Stimulated activated CD4-positive, alpha-beta T cell treated with anti-CD3 and anti-CD28 coated beads, Interleukin-1b, Interleukin-23, amount 100 ng/mL, for 24 hours (primary cell): Measurements from ENCODE around the gene PTPRM.

Experiments used
- DNase-seq, 4 experiments: peaks; one replicate each; pipeline ENCODE4 v3.0.0-alpha.2; 2020; ENCODE audit warnings: low read depth in 4 of 4, low spot score in 1 of 4

The PTPRM gene

DNA sequence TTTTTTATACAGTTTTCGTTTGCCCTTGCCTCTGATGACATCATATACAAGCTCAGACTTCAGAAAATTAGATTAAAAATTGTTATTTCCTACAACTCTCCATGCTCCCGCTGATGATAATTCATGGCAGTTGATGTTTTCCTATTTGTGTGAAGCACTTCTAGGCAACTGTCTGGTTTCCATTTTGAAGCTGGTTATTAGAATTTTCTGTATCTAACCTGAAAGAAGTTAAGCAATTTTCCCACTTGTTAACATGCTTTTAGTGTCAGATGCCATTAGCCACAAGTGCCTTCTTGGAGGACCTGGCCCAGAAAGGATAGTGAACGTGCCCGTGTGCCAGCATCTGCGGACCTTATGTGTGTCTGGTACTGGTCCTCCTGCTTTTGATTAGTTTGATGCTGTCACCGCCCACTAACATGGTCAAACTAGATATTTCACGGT is 694.6 kb downstream of the PTPRM start:
- no peak for DNase-seq

GRCh38 chr18:8262221-8262620 is 695.1 kb downstream of the PTPRM start:
- no peak for DNase-seq

- no peak for DNase-seq
Measured at GRCh38 chr18:8264116-8264515, 697.0 kb downstream of the PTPRM start.

GRCh38 chr18:8264861-8265411 is 697.8 kb downstream of the PTPRM start:
- no peak for DNase-seq

DNA sequence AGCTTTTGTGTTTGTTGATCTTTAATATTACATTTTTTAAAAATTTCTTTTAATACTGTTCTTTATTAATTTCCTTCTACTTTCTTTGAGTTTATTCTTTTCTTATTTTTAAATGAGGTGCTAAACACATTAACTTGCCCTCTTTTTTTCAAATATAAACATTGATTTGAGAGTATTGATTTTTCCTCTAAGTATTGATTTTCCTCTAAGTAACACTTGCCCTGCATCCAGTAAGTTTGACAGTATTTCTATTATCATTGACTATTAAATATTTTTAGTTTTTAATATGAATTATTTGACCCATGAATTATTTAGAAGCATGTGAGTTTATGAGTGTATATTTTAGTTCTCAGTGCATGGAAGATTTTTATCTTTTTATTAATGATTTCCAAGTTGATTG is 705.1 kb downstream of the PTPRM start:
- DNase-seq: no peak

DNA sequence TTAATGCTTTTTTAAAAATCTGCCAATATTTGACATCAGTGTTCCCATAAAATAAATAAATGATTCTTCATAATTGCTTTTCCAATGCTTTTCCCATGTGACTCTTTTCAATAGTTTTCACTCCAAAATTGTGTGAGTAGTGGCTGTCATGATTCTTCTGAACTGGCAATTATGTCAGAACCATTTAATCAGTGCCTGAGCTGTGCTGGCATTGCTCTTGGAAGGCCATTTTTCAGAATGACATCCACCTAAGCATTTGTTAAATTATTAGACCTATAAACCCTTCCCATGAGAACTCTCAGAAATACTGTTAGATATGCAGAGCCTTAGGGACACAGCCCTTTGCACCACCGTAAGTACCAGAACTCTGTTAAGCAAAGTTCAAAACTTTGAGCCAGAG is 707.3 kb downstream of the PTPRM start:
- DNase-seq: no peak

- DNase-seq: no peak
Measured at GRCh38 chr18:8276406-8276805, 709.3 kb downstream of the PTPRM start.

- no peak for DNase-seq
Measured at GRCh38 chr18:8277270-8277669, 710.2 kb downstream of the PTPRM start.

GRCh38 chr18:8279346-8279745 is 712.2 kb downstream of the PTPRM start:
- no peak for DNase-seq

- DNase-seq: no peak
Measured at GRCh38 chr18:8279781-8280330, 712.7 kb downstream of the PTPRM start.

DNA sequence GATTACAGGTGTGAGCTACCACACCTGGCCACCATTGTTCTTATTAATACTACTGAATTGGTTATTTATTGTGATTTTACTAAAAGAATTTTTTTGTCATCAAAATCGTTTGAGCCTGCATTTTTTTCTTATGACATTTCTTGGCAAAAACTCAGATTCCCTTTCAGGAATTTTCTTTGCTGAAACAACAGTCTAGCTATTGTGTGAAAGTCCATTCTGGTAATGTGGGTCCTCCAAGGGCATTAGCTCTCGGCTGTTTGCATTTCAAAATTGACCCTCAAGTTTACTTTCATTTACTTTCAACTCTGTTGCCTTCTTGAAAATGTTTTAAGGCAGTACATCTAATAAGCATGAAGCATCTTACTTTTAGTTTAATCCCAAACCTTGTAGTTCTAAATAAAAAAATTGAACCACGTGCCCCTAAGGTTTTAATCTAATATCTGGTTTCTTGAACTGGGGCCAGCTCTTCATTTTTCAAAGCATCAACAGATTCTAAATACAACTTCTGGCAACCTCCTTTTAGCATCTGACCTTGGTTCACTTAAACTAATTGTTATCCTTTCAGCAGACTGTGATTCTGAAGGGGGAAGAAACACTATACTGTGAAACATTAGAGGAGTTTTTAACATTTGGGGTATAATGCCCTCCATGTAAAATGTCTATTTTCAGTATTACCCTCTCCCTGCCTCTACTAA is 716.9 kb downstream of the PTPRM start:
- DNase-seq: no peak

- DNase-seq: no peak
Measured at GRCh38 chr18:8286303-8286702, 719.2 kb downstream of the PTPRM start.

DNA sequence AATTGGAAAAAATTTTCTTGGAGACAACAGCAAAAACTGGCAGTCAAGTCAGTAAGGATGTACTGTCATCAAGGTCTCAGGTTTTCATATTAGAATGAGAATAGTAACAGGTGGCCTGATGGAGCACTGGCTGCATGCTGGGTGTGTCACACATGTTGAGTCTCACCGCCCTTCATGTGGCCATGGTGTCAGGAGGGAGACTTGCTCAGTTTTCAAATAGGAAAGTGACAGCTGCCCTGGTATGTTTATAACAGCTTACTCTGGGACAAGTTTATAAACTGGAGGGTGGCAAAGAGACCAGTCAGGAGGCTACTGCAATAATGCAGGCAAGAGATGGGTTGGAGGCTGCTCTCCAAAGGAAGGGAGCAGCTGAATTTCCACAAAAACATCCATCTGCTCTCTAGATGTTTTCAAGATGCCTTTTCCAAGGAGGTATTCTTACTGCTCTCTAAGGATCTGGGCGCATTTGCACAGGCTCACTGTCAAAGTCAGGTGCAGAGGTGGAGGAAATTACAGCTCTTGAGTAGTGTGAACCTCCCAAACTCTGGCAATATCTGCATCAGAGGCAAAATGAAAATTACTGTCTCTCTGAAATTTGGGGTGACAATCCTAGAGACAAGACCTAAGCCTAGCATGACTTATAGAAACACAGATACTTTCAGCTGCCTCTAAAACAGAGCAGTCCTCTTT is 720.2 kb downstream of the PTPRM start:
- no peak for DNase-seq

DNA sequence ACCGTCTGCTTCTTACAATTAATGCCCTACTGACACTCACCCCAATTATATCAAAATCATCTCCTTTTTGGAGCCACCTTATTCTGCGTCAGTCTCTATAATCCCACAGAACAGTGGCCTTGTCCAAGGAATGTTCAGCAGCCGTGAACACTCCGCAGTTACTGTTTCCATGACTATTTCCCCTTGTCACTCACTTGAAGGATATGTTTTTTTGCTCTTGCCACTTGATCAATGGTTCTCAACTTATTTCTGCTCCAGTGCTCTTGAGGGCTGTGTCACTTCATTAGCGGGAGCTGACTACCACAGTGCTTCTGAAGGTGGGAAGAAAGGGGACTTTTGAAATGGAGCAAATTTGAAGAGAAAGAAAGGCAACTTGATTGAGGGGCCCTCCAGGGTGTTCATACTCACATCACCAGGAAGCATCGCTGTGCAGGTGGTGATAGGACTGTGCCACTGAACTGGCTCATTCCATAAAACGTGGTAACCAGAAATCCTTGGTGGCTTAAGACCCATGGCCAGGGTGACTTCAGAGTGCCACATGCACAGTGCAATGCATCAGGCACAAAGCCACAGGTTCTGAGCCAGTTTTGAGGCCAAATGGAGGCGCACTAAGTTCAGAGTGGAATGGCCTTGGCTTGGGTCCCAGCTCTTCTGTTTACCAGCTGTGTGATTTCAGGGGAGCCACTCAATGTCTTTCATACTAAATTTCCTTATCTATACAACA is 721.5 kb downstream of the PTPRM start:
- DNase-seq: no peak

- DNase-seq: no peak
Measured at GRCh38 chr18:8290435-8290834, 723.3 kb downstream of the PTPRM start.

DNA sequence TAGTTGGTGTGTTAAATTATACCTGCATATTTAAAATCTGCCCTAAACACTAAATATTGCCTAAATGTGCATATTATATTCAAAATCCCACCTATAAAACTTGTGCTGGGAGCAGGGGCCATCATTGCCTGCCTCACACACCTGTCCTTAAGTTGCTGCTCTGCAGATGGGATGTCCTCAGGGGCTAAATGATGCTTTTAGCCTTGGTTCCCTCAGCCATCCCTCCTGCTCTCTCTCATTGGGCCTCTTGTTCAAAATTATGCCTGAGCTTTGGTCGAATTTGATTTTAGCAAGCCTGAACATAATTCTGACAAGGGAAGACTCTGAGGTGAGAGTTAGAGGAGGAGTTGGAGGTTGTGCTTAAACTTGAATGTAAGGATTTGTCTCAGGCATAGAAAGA is 723.8 kb downstream of the PTPRM start:
- no peak for DNase-seq

GRCh38 chr18:8293184-8293583 is 726.1 kb downstream of the PTPRM start:
- DNase-seq: no peak

DNA sequence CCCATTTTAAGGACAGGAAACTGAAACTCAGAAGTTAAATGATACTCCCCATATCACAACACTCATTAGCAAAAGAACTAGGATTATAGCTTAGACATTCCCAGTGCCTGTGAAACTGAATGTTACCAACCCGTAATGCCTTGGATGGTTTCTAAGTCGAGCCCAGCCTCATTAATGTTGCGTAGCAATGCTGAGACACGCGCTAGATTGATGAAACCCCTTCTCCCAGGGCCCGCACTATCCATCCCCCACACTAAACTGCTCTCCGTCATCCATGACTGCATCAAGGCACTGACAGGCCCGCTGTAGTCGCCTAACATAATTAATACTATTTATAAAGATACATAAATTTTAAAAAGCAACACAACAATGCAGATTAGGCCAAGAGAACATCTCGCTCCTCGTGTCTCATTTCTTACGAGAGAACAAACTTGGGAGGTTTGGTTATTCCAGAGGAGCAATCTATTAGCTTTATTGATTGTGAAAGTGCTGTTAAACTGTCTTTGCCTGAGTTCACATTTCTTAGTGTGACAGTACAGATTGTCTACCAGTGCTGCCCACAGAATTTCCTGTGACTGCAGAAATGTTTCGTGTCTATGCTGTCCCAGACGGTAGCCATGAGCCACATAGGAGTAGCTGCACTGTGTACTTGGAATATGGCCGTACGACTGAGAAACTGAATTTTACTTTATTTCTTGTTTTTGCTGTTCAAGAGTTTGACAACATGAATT is 729.9 kb downstream of the PTPRM start:
- no peak for DNase-seq

DNA sequence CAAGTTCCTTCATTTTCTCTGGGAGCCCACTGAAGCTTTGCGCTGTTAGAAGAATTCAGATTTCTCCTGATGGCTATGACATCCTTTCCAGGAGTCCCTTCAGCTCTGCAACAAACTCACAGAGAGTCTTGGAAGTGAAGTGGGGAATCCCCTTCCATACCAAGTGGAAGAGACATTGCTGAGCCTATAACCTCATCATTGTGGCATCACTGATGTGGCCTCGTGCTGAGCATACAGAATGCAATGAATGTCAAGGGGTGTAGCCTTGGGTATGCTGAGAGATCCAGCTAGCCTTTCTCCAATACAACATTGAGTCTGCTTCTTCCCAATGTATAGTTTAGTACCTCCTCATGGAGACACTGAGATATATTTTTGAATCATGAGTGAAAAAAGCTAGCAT is 731.1 kb downstream of the PTPRM start:
- no peak for DNase-seq

- no peak for DNase-seq
Measured at GRCh38 chr18:8299054-8299980, 732.2 kb downstream of the PTPRM start.
